Measurements from ENCODE around the gene CSRNP2.
"Not testable (repeated sequence)": the region's sequence is repeated elsewhere in the genome, so short reads cannot be mapped to it uniquely, and the experiment has no call there.

Gene CSRNP2

GRCh38 chr12:51108136-51108535 is 24.7 kb upstream of the CSRNP2 start:
- Histone ChIP-seq H3K36me3 (ENCODE audit: control insufficient read depth in 2 of 2, insufficient read depth in 2 of 2, low read length in 2 of 2) (peaks cover 35 to 37% of the 10 kb centered on the region in 2 donors), H3K9ac (ENCODE audit: low read length in 2 of 2) (no peak overlapping the region), H3K27me3 (ENCODE audit: control insufficient read depth in 1 of 2, insufficient read depth in 2 of 2, low read length in 2 of 2) (no peaks in the 10 kb centered on the region), H3K27ac (ENCODE audit: low read length) (no peak overlapping the region), H3K4me1 (ENCODE audit: control insufficient read depth, insufficient read depth, low read length) (no peaks in the 10 kb centered on the region), H3K4me3 (ENCODE audit: low read length in 2 of 2) (no peak overlapping the region), H3K9me3 (ENCODE audit: control insufficient read depth in 2 of 2, low read length in 2 of 2) (no peaks in the 10 kb centered on the region)

GRCh38 chr12:51103977-51104376 is 20.6 kb upstream of the CSRNP2 start:
- no peak overlapping the region for H3K27ac ChIP-seq (ENCODE audit: low read length)
- H3K27me3 ChIP-seq (ENCODE audit: control insufficient read depth in 1 of 2, insufficient read depth in 2 of 2, low read length in 2 of 2), result no peaks in the 10 kb centered on the region
- H3K4me3 ChIP-seq (ENCODE audit: low read length in 2 of 2), result no peak overlapping the region
- H3K9ac ChIP-seq (ENCODE audit: low read length in 2 of 2), result no peak overlapping the region
- H3K36me3 ChIP-seq (ENCODE audit: control insufficient read depth in 2 of 2, insufficient read depth in 2 of 2, low read length in 2 of 2), result peaks cover 41 to 46% of the 10 kb centered on the region in 2 donors
- no peaks in the 10 kb centered on the region for H3K9me3 ChIP-seq (ENCODE audit: control insufficient read depth in 2 of 2, low read length in 2 of 2)
- no peaks in the 10 kb centered on the region for H3K4me1 ChIP-seq (ENCODE audit: control insufficient read depth, insufficient read depth, low read length)

- no peak overlapping the region for H3K9ac ChIP-seq (ENCODE audit: low read length in 2 of 2)
- no peak overlapping the region for H3K4me3 ChIP-seq (ENCODE audit: low read length in 2 of 2)
- peaks cover 43 to 48% of the 10 kb centered on the region in 2 donors for H3K36me3 ChIP-seq (ENCODE audit: control insufficient read depth in 2 of 2, insufficient read depth in 2 of 2, low read length in 2 of 2)
- no peak overlapping the region for H3K27ac ChIP-seq (ENCODE audit: low read length)
- H3K27me3 ChIP-seq (ENCODE audit: control insufficient read depth in 1 of 2, insufficient read depth in 2 of 2, low read length in 2 of 2), result no peaks in the 10 kb centered on the region
- H3K9me3 ChIP-seq (ENCODE audit: control insufficient read depth in 2 of 2, low read length in 2 of 2), result no peaks in the 10 kb centered on the region
- H3K4me1 ChIP-seq (ENCODE audit: control insufficient read depth, insufficient read depth, low read length), result no peaks in the 10 kb centered on the region
Measured at GRCh38 chr12:51098611-51099010, 15.2 kb upstream of the CSRNP2 start.

- Histone ChIP-seq H3K9me3 (ENCODE audit: control insufficient read depth in 2 of 2, low read length in 2 of 2) (no peaks in the 10 kb centered on the region), H3K9ac (ENCODE audit: low read length in 2 of 2) (no peak overlapping the region), H3K27ac (ENCODE audit: low read length) (no peak overlapping the region), H3K27me3 (ENCODE audit: control insufficient read depth in 1 of 2, insufficient read depth in 2 of 2, low read length in 2 of 2) (no peaks in the 10 kb centered on the region), H3K36me3 (ENCODE audit: control insufficient read depth in 2 of 2, insufficient read depth in 2 of 2, low read length in 2 of 2) (peaks cover 11 to 12% of the 10 kb centered on the region in 2 donors), H3K4me1 (ENCODE audit: control insufficient read depth, insufficient read depth, low read length) (no peaks in the 10 kb centered on the region), H3K4me3 (ENCODE audit: low read length in 2 of 2) (no peak overlapping the region)
Measured at GRCh38 chr12:51090705-51091229, 7.4 kb upstream of the CSRNP2 start.

GRCh38 chr12:51087818-51088217 is 4.4 kb upstream of the CSRNP2 start:
- H3K36me3 ChIP-seq (ENCODE audit: control insufficient read depth in 2 of 2, insufficient read depth in 2 of 2, low read length in 2 of 2), result no peaks in the 10 kb centered on the region
- no peaks in the 10 kb centered on the region for H3K9me3 ChIP-seq (ENCODE audit: control insufficient read depth in 2 of 2, low read length in 2 of 2)
- H3K27me3 ChIP-seq (ENCODE audit: control insufficient read depth in 1 of 2, insufficient read depth in 2 of 2, low read length in 2 of 2), result no peaks in the 10 kb centered on the region
- peaks cover 5% of the 10 kb centered on the region for H3K4me1 ChIP-seq (ENCODE audit: control insufficient read depth, insufficient read depth, low read length)
- no peak overlapping the region for H3K9ac ChIP-seq (ENCODE audit: low read length in 2 of 2)
- H3K27ac ChIP-seq (ENCODE audit: low read length), result no peak overlapping the region
- no peak overlapping the region for H3K4me3 ChIP-seq (ENCODE audit: low read length in 2 of 2)

- no peaks in the 10 kb centered on the region for H3K36me3 ChIP-seq (ENCODE audit: control insufficient read depth in 2 of 2, insufficient read depth in 2 of 2, low read length in 2 of 2)
- H3K27me3 ChIP-seq (ENCODE audit: control insufficient read depth in 1 of 2, insufficient read depth in 2 of 2, low read length in 2 of 2), result no peaks in the 10 kb centered on the region
- no peak overlapping the region for H3K27ac ChIP-seq (ENCODE audit: low read length)
- no peaks in the 10 kb centered on the region for H3K9me3 ChIP-seq (ENCODE audit: control insufficient read depth in 2 of 2, low read length in 2 of 2)
- H3K4me3 ChIP-seq (ENCODE audit: low read length in 2 of 2), result no peak overlapping the region
- no peak overlapping the region for H3K9ac ChIP-seq (ENCODE audit: low read length in 2 of 2)
- H3K4me1 ChIP-seq (ENCODE audit: control insufficient read depth, insufficient read depth, low read length), result peaks cover 10% of the 10 kb centered on the region
Measured at GRCh38 chr12:51086933-51087332, 3.5 kb upstream of the CSRNP2 start.

GRCh38 chr12:51085757-51086156 is 2.4 kb upstream of the CSRNP2 start:
- Histone ChIP-seq H3K4me1 (ENCODE audit: control insufficient read depth, insufficient read depth, low read length) (peaks cover 16% of the 10 kb centered on the region), H3K4me3 (ENCODE audit: low read length in 2 of 2) (no peak overlapping the region), H3K9ac (ENCODE audit: low read length in 2 of 2) (no peak overlapping the region), H3K36me3 (ENCODE audit: control insufficient read depth in 2 of 2, insufficient read depth in 2 of 2, low read length in 2 of 2) (no peaks in the 10 kb centered on the region), H3K9me3 (ENCODE audit: control insufficient read depth in 2 of 2, low read length in 2 of 2) (no peaks in the 10 kb centered on the region), H3K27me3 (ENCODE audit: control insufficient read depth in 1 of 2, insufficient read depth in 2 of 2, low read length in 2 of 2) (no peaks in the 10 kb centered on the region), H3K27ac (ENCODE audit: low read length) (no peak overlapping the region)

- peak overlapping the region; percentile 86 for H3K27ac ChIP-seq (ENCODE audit: low read length)
- peak overlapping the region; percentile 69 to 87 for H3K9ac ChIP-seq (ENCODE audit: low read length in 2 of 2)
- no peaks in the 10 kb centered on the region for H3K9me3 ChIP-seq (ENCODE audit: control insufficient read depth in 2 of 2, low read length in 2 of 2)
- peak overlapping the region; percentile 59 to 89 for H3K4me3 ChIP-seq (ENCODE audit: low read length in 2 of 2)
- no peaks in the 10 kb centered on the region for H3K36me3 ChIP-seq (ENCODE audit: control insufficient read depth in 2 of 2, insufficient read depth in 2 of 2, low read length in 2 of 2)
- no peaks in the 10 kb centered on the region for H3K27me3 ChIP-seq (ENCODE audit: control insufficient read depth in 1 of 2, insufficient read depth in 2 of 2, low read length in 2 of 2)
- peaks cover 27% of the 10 kb centered on the region for H3K4me1 ChIP-seq (ENCODE audit: control insufficient read depth, insufficient read depth, low read length)
Measured at GRCh38 chr12:51082561-51083125, 753 bp downstream of the CSRNP2 start.

GRCh38 chr12:51081421-51081820 is 2.0 kb downstream of the CSRNP2 start:
- no peak overlapping the region for H3K4me3 ChIP-seq (ENCODE audit: low read length in 2 of 2)

GRCh38 chr12:51080136-51080535 is 3.3 kb downstream of the CSRNP2 start:
- no peak overlapping the region for H3K27ac ChIP-seq (ENCODE audit: low read length)
- H3K4me1 ChIP-seq (ENCODE audit: control insufficient read depth, insufficient read depth, low read length), result peaks cover 37% of the 10 kb centered on the region
- no peaks in the 10 kb centered on the region for H3K36me3 ChIP-seq (ENCODE audit: control insufficient read depth in 2 of 2, insufficient read depth in 2 of 2, low read length in 2 of 2)

More at GRCh38 chr12:51081421-51081820, 2.0 kb downstream of the CSRNP2 start:
- Histone ChIP-seq H3K27ac (ENCODE audit: low read length) (no peak overlapping the region), H3K4me1 (ENCODE audit: control insufficient read depth, insufficient read depth, low read length) (peaks cover 34% of the 10 kb centered on the region), H3K27me3 (ENCODE audit: control insufficient read depth in 1 of 2, insufficient read depth in 2 of 2, low read length in 2 of 2) (no peaks in the 10 kb centered on the region), H3K9ac (ENCODE audit: low read length in 2 of 2) (no peak overlapping the region), H3K36me3 (ENCODE audit: control insufficient read depth in 2 of 2, insufficient read depth in 2 of 2, low read length in 2 of 2) (no peaks in the 10 kb centered on the region), H3K9me3 (ENCODE audit: control insufficient read depth in 2 of 2, low read length in 2 of 2) (no peaks in the 10 kb centered on the region)

GRCh38 chr12:51078866-51079265 is 4.5 kb downstream of the CSRNP2 start:
- H3K27me3 ChIP-seq (ENCODE audit: control insufficient read depth in 1 of 2, insufficient read depth in 2 of 2, low read length in 2 of 2); H3K27ac ChIP-seq (ENCODE audit: low read length); H3K36me3 ChIP-seq (ENCODE audit: control insufficient read depth in 2 of 2, insufficient read depth in 2 of 2, low read length in 2 of 2); H3K4me3 ChIP-seq (ENCODE audit: low read length in 2 of 2); H3K9ac ChIP-seq (ENCODE audit: low read length in 2 of 2); H3K9me3 ChIP-seq (ENCODE audit: control insufficient read depth in 2 of 2, low read length in 2 of 2): not testable (repeated sequence)
- H3K4me1 ChIP-seq (ENCODE audit: control insufficient read depth, insufficient read depth, low read length), result peaks cover 37% of the 10 kb centered on the region

More at GRCh38 chr12:51080136-51080535, 3.3 kb downstream of the CSRNP2 start:
- Histone ChIP-seq H3K4me3 (ENCODE audit: low read length in 2 of 2) (no peak overlapping the region), H3K9ac (ENCODE audit: low read length in 2 of 2) (peak overlapping the region in 1 of 2 donors; percentile 13), H3K27me3 (ENCODE audit: control insufficient read depth in 1 of 2, insufficient read depth in 2 of 2, low read length in 2 of 2) (no peaks in the 10 kb centered on the region), H3K9me3 (ENCODE audit: control insufficient read depth in 2 of 2, low read length in 2 of 2) (no peaks in the 10 kb centered on the region)
